ENCODE results near the gene GIMAP5.

GIMAP5 gene

DNA sequence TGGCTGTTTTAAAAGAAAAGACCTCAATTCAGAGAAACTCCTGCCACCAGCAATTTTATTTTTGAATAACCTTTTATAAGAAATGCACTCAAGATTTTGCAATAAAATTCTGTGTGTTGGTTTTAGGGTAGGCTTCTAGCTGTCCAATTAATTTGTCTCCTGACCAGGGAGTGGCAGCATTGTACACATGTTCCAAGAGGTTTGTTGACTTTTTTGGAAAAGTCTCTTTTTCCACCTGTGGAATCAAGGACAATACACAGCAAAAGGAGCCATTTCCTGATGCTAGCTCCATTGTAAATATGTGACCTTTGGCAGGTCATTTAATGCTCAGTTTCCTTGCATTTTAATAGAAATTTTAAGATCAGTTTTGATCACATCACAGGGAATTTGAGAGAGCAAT is 1.8 kb downstream of the GIMAP5 start:
- TF ChIP-seq, protein P1, sequence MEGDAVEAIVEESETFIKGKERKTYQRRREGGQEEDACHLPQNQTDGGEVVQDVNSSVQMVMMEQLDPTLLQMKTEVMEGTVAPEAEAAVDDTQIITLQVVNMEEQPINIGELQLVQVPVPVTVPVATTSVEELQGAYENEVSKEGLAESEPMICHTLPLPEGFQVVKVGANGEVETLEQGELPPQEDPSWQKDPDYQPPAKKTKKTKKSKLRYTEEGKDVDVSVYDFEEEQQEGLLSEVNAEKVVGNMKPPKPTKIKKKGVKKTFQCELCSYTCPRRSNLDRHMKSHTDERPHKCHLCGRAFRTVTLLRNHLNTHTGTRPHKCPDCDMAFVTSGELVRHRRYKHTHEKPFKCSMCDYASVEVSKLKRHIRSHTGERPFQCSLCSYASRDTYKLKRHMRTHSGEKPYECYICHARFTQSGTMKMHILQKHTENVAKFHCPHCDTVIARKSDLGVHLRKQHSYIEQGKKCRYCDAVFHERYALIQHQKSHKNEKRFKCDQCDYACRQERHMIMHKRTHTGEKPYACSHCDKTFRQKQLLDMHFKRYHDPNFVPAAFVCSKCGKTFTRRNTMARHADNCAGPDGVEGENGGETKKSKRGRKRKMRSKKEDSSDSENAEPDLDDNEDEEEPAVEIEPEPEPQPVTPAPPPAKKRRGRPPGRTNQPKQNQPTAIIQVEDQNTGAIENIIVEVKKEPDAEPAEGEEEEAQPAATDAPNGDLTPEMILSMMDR (IDR thresholded peaks at IDR 0.05; ENCODE audit: low read depth, low read length) = no peak
- DNase-seq (ENCODE audit: low read depth in 2 of 2) = no peak
- H3K4me3 ChIP-seq (replicated peaks in 1 of 2; ENCODE audit: low read depth in 2 of 2, low read length in 2 of 2) = no peak overlapping the region

DNA sequence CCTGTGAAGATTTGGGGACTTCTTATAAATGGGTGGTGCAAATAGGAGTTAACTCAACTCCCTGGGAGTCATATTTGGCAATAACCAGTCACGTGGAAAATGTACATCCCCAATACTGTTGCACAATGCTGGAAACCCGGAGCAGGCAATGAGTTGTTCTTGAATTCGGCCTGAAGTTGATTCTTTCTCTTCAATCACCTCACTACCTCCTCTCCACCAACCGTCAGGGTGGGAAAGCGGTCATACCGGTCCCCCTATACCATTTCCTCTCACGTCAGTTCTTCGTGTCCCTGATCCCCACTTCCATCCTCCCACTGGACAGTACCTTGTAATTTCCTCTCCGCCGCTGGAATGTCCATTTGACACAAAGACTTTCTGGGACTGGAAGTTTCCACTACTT is 2.8 kb downstream of the GIMAP5 start:
- no peak for DNase-seq (ENCODE audit: low read depth in 2 of 2)
- no peak overlapping the region for H3K4me3 ChIP-seq (replicated peaks in 1 of 2; ENCODE audit: low read depth in 2 of 2, low read length in 2 of 2)
- TF ChIP-seq, protein P1 (IDR thresholded peaks at IDR 0.05; ENCODE audit: low read depth, low read length) = no peak

DNA sequence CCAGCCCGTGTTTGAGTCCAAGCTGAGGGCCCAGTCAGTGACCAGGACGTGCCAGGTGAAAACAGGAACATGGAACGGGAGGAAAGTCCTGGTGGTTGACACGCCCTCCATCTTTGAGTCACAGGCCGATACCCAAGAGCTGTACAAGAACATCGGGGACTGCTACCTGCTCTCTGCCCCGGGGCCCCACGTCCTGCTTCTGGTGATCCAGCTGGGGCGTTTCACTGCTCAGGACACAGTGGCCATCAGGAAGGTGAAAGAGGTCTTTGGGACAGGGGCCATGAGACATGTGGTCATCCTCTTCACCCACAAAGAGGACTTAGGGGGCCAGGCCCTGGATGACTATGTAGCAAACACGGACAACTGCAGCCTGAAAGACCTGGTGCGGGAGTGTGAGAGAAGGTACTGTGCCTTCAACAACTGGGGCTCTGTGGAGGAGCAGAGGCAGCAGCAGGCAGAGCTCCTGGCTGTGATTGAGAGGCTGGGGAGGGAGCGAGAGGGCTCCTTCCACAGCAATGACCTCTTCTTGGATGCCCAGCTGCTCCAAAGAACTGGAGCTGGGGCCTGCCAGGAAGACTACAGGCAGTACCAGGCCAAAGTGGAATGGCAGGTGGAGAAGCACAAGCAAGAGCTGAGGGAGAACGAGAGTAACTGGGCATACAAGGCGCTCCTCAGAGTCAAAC is 5.2 kb downstream of the GIMAP5 start:
- TF ChIP-seq, protein P1 (IDR thresholded peaks at IDR 0.05; ENCODE audit: low read depth, low read length) = no peak
- H3K4me3 ChIP-seq (replicated peaks in 1 of 2; ENCODE audit: low read depth in 2 of 2, low read length in 2 of 2) = no peak overlapping the region
- no peak for DNase-seq (ENCODE audit: low read depth in 2 of 2)

- no peak overlapping the region for H3K4me3 ChIP-seq (replicated peaks in 1 of 2; ENCODE audit: low read depth in 2 of 2, low read length in 2 of 2)
- DNase-seq (ENCODE audit: low read depth in 2 of 2) = no peak
Observed at GRCh38 chr7:150744041-150744656, 6.9 kb downstream of the GIMAP5 start.

DNA sequence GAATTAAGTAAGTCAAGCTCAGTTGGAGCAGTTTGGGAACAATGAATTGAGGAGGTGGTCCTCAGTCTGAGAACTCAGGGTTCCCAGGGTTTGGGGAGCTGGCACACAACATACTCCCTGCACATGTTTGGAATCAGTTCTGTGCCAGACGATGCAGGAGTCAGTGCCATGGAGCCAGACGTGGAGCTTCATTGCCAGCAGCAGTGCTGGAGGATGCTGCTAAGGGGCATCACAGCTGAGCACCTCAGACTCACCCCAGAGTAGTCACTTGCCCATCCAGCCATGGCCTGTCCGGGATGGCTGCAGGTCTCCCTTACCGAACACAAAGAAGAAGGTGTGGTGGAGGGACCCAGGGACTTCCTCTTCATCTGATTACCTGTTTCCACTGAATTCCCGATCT is 7.9 kb downstream of the GIMAP5 start:
- TF ChIP-seq, protein P1 (IDR thresholded peaks at IDR 0.05; ENCODE audit: low read depth, low read length) = no peak
- DNase-seq (ENCODE audit: low read depth in 2 of 2) = no peak
- no peak overlapping the region for H3K4me3 ChIP-seq (replicated peaks in 1 of 2; ENCODE audit: low read depth in 2 of 2, low read length in 2 of 2)

More at GRCh38 chr7:150744041-150744656, 6.9 kb downstream of the GIMAP5 start:
- TF ChIP-seq, protein P1 (IDR thresholded peaks at IDR 0.05; ENCODE audit: low read depth, low read length) = no peak

DNA sequence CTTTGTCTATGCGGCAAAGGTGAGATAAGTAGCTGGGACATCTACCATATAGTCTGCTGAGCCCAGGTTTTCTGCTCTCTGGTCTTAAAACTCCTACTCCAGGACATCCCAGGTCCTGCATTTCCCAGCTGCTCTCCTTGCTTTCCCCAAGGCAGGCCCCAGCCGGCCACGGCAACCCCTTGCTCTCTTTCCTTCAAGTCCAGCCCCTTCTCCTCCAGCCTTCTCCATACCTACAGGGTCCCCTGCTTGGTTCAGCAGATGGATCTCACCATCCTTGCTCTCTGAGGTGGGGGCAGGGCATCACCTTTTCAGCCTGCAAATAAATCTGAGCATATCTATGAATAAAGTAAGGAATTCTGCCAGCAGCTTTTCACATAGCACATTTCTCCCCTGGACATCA is 8.7 kb downstream of the GIMAP5 start:
- TF ChIP-seq, protein P1 (IDR thresholded peaks at IDR 0.05; ENCODE audit: low read depth, low read length) = no peak
- DNase-seq (ENCODE audit: low read depth in 2 of 2) = no peak
- H3K4me3 ChIP-seq (replicated peaks in 1 of 2; ENCODE audit: low read depth in 2 of 2, low read length in 2 of 2) = no peak overlapping the region
